ENCODE measurements around the gene DNM2.

GRCh38 chr19:10769533-10770491 is 51.9 kb downstream of the DNM2 start:
- TF ChIP-seq POLR2A (IDR thresholded peaks at IDR 0.05; ENCODE audit: low read depth, low read length): no peak
- TF ChIP-seq POLR2AphosphoS5 (IDR thresholded peaks at IDR 0.05; ENCODE audit: low read depth, low read length): no peak

Measured in GM12892 (cell line).